Natural killer cell treated with Interleukin-12 subunit alpha and Interleukin-12 subunit beta and Interleukin-15 and Interleukin-18, amount 100 ng/mL, for 72 hours (primary cell): ENCODE results near the gene RAD18. TPM values are rescaled to one million over a fixed set of nuclear protein-coding genes. Genes with fewer than 3 reads are reported as not detected.

Experiments
- ATAC-seq, 2 donors: fragments of 150-1000 bp; cut with Tn5 transposase in 1 of 2; sonication (Bioruptor Pico), chemical (Tn5 transposase) in 1 of 2; 2 replicates each; pipeline ENCODE4 v1.10.0; 2021
- DNase-seq: peaks from one replicate; pipeline ENCODE4 v3.0.0; 2022; ENCODE audit warnings: low spot score
- H3K27ac Mint-ChIP-seq, 2 donors: 1 replicate in 1 of 2; 2 replicates in 1 of 2; pipeline ENCODE4 v1.8.0; 2022; ENCODE audit warnings: mixed read lengths in 2 of 2, mild to moderate bottlenecking in 1 of 2, moderate library complexity in 1 of 2
- H3K27me3 Mint-ChIP-seq, 2 donors: 1 replicate in 1 of 2; 2 replicates in 1 of 2; pipeline ENCODE4 v1.8.0; 2022; ENCODE audit warnings: mixed read lengths in 2 of 2
- H3K36me3 Mint-ChIP-seq: one replicate; pipeline ENCODE4 v1.8.0; 2022; ENCODE audit warnings: mixed read lengths
- H3K4me1 Mint-ChIP-seq, 2 donors: 1 replicate in 1 of 2; 2 replicates in 1 of 2; pipeline ENCODE4 v1.8.0; 2022; ENCODE audit warnings: low read depth in 2 of 2, mixed read lengths in 2 of 2, mild to moderate bottlenecking in 1 of 2
- H3K4me3 Mint-ChIP-seq: one replicate; pipeline ENCODE4 v1.8.0; 2022; ENCODE audit warnings: mixed read lengths
- H3K9me3 Mint-ChIP-seq: 2 replicates; pipeline ENCODE4 v1.8.0; 2022; ENCODE audit warnings: mixed read lengths
- total RNA-seq, 2 donors: library from RNA; stranded (reverse); gene quantifications; one replicate each; pipeline ENCODE4 v1.2.3, GENCODE V29; 2022

Gene RAD18
- total RNA-seq, 2 donors from 2014 or later: 33.4 to 66.0 TPM

DNA sequence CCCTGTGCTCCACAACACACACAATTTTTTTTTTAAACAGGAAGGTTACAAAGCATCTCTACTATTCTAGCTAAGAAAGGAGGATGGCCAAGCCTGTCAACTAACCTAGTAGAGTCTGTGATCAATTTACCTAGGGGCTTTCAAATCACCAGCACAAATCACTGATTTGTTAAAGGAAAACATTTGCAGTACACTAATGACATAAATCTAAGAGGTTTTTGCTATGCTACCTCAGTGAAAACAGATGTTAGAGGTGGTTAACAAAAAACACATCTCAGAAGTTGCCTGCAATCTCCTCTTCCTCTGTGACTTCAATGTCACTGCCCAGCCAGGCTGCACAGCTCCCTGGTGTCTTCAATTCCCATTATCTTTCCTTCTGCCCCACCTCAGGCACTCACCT is 72.0 kb downstream of the RAD18 start:
- no peaks in the 10 kb centered on the region for H3K27me3 Mint-ChIP-seq
- ATAC-seq (no peak), DNase-seq (no peak)
- H3K9me3 Mint-ChIP-seq: no peaks in the 10 kb centered on the region
- no peak overlapping the region for H3K4me3 Mint-ChIP-seq
- no peak overlapping the region for H3K27ac Mint-ChIP-seq
- no peaks in the 10 kb centered on the region for H3K4me1 Mint-ChIP-seq
- H3K36me3 Mint-ChIP-seq: peaks cover 23% of the 10 kb centered on the region

DNA sequence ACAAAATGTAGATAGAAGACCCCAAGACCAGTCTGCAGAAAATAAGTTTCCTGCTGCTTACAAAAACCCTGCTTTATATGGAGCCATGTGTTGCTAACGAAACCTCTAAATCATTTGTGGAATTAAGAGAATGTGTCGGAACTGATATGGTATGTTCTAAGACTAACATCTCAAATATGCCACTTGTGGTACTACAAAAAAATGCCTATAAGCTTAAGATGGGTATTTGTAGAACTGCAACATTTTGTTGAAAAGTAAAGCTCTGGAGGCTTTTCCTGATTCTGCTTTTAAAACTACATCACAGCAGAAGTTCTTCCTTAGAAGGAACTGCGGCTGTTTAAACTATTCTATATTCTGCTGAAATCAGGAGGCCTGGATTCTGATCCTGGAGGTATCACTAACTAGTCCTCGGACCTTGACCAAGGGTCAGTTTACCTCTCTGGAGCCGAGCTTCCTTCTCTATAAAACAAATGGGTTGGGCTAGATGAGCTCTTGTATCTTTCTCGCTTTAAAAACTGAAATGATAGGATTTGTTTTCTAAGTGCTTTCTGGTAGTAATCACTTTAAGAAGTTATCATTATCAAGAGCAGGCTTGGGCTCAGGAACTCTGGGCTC is 74.9 kb downstream of the RAD18 start:
- H3K36me3 Mint-ChIP-seq: peaks cover 22% of the 10 kb centered on the region
- no peak for ATAC-seq
- DNase-seq: no peak
- H3K9me3 Mint-ChIP-seq: no peaks in the 10 kb centered on the region
- H3K4me1 Mint-ChIP-seq: no peaks in the 10 kb centered on the region
- H3K27me3 Mint-ChIP-seq: no peaks in the 10 kb centered on the region
- H3K4me3 Mint-ChIP-seq: no peak overlapping the region
- no peak overlapping the region for H3K27ac Mint-ChIP-seq

DNA sequence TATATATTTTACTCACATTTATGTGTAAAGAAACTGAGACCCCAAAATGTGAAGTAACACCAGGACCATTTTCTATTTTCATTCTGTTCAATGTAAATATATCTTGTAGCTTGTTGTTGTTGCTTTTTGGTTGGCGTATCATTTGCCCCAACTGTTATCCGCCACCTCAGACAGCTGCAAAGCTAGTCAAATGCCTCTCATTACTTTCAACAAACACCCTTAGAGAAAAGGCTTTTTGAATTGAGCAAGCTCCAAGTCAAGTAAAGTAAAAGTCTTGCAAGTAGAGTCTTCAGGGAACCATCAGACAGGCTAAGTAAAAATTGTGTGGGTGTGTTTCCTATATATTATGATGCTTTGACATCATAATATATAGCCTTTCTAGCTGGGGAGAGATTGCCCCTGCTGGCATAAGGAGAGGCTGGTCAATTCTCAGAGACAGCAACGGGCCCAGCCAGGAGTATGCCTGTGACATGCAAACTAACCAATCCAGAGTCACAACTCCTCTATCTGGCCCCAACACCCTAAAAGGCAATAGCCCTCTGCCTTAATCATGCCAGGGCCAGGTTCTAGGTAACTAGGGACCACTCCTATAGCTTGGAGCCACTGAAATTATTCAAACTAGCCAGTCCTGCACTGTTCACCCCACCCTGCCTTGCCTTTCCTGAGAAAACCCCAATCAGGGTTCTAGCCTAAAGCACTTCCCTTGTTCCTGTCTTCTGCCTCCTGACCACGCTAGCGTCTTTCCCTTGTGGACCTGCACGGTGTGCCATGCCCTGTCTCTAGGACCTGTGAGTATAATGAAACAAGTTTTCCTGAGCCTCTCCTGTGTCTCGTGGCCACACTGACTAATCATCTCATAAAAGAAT is 75.6 kb downstream of the RAD18 start:
- Mint-ChIP-seq H3K27ac (no peak overlapping the region), H3K9me3 (no peaks in the 10 kb centered on the region), H3K4me3 (no peak overlapping the region), H3K27me3 (no peaks in the 10 kb centered on the region), H3K36me3 (peaks cover 22% of the 10 kb centered on the region), H3K4me1 (no peaks in the 10 kb centered on the region)
- ATAC-seq (no peak), DNase-seq (no peak)

DNA sequence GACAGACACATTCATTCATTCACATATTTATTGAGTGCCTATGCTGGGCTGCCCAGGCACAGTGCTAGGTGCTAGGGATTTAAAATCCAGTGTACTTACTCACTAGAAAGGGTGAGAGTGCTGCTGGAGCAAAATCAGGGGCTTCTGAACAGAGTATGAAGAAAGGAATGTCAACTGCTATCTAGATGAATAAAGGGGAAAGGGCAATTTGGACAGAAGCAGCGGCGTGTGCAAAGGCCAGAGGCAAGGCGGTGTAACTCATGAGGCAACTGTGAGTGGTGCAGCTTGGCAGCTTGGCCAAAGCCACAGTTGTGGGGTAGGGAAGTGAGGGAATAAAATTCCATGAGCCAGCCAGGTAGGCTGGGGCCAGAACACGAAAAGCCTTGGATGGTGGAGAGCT is 76.7 kb downstream of the RAD18 start:
- no peaks in the 10 kb centered on the region for H3K9me3 Mint-ChIP-seq
- DNase-seq (no peak), ATAC-seq (no peak)
- H3K27ac Mint-ChIP-seq: no peak overlapping the region
- no peaks in the 10 kb centered on the region for H3K27me3 Mint-ChIP-seq
- no peaks in the 10 kb centered on the region for H3K4me1 Mint-ChIP-seq
- H3K36me3 Mint-ChIP-seq: peaks cover 22% of the 10 kb centered on the region
- H3K4me3 Mint-ChIP-seq: no peak overlapping the region

DNA sequence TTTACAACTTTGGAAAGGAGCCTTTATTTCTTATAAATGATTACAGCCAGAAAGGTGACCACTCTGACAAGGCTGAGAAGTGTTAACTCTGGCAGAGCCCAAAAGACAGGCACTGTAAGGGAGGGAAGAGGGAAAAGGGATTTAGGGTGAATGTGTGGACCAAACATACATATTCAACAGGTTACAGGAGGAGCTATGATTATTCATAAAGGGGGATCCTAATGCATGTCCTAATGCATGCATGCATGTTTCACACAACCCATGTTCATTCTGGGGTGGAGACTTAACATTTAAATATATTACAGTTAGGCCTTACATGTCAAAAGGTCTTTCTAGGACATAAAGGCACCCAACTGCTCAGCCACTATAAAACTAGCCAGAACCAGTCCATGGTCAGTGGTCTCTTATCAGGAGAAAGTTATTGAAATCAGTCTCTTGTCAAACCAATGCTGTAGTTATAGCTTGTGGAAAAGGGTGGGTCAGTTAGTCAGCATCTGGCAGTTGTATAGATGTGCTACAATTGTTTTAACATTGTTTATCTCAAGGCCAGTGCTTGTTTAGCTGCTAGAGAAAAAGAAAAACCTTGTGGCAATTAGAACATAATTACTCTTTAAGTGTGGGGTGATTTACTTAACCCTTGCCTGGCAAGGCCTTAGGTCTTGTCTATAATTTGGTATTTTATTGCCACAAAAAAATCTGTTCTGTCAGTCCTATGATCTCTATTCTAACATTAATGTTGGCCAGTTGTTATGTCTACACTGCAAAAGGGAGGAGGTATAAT is 77.5 kb downstream of the RAD18 start:
- no peak for ATAC-seq
- H3K36me3 Mint-ChIP-seq: peaks cover 25% of the 10 kb centered on the region
- no peak for DNase-seq
- H3K27me3 Mint-ChIP-seq: no peaks in the 10 kb centered on the region
- no peak overlapping the region for H3K27ac Mint-ChIP-seq
- H3K4me3 Mint-ChIP-seq: no peak overlapping the region
- H3K4me1 Mint-ChIP-seq: no peaks in the 10 kb centered on the region
- H3K9me3 Mint-ChIP-seq: no peaks in the 10 kb centered on the region

DNA sequence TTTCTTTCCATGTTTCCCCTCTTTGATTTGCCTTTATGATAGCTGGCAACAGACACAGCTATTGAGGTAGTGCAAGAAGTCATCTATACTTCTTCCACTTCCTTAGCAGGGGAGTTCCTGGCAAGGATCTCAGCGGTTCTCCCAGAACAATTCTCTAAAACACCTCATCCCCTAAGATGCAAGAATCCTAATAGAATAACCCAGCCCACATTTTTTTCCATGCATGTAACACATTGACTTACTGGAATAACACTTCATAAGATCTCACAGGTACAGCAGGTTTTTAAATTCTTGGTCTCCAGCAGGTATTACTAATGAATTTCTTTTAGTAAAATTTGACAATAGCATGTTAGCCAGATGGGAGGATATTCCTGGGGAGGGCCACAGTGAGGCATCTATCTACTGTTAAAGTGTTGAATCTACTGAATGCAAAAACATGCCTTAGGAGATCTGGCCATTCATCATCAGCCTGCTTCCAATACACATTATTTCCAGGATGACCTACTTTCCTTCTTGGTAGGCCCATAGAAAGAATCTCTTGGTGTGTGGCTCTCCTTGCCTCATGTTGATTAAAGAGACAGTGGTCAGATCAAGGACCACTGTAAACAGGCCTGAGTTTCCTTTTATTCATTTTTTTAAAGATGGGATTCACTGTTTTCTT is 78.5 kb downstream of the RAD18 start:
- H3K4me1 Mint-ChIP-seq: no peaks in the 10 kb centered on the region
- peaks cover 29% of the 10 kb centered on the region for H3K36me3 Mint-ChIP-seq
- DNase-seq (no peak), ATAC-seq (no peak)
- no peak overlapping the region for H3K4me3 Mint-ChIP-seq
- H3K9me3 Mint-ChIP-seq: no peaks in the 10 kb centered on the region
- H3K27me3 Mint-ChIP-seq: no peaks in the 10 kb centered on the region
- H3K27ac Mint-ChIP-seq: no peak overlapping the region

DNA sequence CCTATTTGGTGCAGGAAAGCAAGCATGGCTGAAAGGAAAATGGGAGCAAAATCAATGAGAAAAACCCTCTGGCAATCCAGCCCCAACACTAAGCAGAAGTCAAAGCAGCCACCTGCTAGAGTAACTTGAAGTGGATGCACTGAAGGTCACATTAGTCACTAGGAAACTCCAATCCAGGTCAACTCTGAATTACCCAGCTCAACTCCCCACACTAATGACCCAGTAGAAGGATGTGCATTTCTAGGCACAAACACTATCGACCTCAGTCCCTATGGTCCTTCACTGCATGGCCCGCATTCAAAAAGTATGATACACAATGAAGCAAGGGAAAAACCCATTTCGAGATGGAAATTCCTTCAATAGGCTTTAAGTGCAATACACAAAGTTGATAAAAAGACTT is 80.6 kb downstream of the RAD18 start:
- H3K4me1 Mint-ChIP-seq: peaks cover 0 to 3% of the 10 kb centered on the region in 2 donors
- peaks cover 19% of the 10 kb centered on the region for H3K36me3 Mint-ChIP-seq
- H3K27me3 Mint-ChIP-seq: no peaks in the 10 kb centered on the region
- ATAC-seq (no peak), DNase-seq (no peak)
- H3K27ac Mint-ChIP-seq: no peak overlapping the region
- H3K4me3 Mint-ChIP-seq: no peak overlapping the region
- no peaks in the 10 kb centered on the region for H3K9me3 Mint-ChIP-seq

DNA sequence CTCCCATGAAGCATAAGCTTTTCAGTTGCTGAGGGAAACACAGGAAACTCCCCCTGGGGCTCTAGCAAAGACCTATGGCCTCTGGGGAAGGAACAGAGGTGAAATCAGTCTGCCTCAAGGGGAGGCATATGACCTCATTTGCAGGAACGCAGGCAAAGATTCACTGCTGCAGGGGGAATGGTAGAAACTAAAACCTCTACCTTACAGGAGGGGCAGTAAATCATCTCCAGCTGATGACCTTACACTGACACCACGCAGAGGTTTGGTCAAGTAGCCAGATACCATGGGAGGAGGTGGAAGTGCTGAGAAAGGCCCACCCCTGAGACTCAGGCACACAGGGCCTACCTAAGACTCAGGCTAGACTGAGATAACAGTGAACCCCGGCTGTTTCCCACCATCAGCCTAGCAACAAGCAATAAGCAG is 81.1 kb downstream of the RAD18 start:
- Mint-ChIP-seq H3K9me3 (no peaks in the 10 kb centered on the region), H3K36me3 (peaks cover 19% of the 10 kb centered on the region), H3K4me3 (no peak overlapping the region), H3K27ac (no peak overlapping the region), H3K4me1 (peaks cover 0 to 5% of the 10 kb centered on the region in 2 donors), H3K27me3 (no peaks in the 10 kb centered on the region)
- DNase-seq (no peak), ATAC-seq (no peak)

DNA sequence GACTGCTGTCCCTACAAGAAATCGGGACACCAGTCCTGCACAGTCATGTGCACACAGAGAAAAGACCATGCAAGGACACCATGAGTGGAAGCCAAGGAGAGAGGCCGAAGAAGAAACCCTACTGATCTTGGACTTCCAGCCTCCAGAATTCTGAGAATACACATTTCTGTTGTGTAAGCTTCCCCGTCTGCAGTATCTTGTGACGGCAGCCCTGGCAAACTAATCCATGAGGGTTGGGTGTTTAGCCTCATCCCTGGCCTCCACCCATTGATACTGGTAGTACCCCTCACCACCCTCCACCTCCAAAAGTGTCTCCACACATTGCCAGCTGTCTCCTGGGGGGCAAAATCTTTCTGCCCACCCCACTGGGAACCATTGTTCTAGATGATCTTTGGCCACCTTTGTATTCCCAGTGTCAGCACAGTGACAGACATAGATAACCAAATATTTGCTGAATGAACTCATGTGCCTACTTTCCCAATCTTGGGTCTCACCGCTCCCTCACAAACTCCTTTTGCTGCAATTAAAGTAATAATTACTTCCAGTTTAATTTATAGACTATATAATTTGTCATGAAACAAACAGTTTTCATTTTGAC is 83.8 kb downstream of the RAD18 start:
- Mint-ChIP-seq H3K27me3 (no peaks in the 10 kb centered on the region), H3K4me3 (no peak overlapping the region), H3K27ac (no peak overlapping the region), H3K36me3 (peaks cover 14% of the 10 kb centered on the region), H3K4me1 (peaks cover 0 to 5% of the 10 kb centered on the region in 2 donors), H3K9me3 (no peaks in the 10 kb centered on the region)
- no peak for DNase-seq
- ATAC-seq: no peak

DNA sequence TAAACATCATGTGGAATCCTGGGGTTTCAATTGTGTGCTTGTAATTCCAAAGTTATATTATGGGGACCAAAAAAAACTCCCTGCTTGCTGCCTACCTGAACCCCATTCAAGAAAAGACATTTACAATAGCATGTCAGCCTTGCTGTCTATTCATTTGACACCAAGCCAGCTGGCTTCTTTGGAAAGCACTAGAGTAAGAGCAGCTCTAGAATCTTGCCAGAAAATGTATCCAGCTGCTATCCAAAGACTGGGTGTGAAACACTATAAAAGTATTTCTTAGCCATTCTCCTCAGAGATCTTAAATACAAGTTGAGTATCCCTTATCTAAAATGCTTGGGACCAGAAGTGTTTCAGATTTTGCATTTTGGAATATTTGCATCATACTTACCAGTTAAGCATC is 87.4 kb downstream of the RAD18 start:
- no peak for DNase-seq
- Mint-ChIP-seq H3K4me1 (peaks cover 0 to 5% of the 10 kb centered on the region in 2 donors), H3K27me3 (no peaks in the 10 kb centered on the region), H3K36me3 (peaks cover 11% of the 10 kb centered on the region), H3K4me3 (no peak overlapping the region), H3K9me3 (no peaks in the 10 kb centered on the region), H3K27ac (no peak overlapping the region)
- no peak for ATAC-seq

DNA sequence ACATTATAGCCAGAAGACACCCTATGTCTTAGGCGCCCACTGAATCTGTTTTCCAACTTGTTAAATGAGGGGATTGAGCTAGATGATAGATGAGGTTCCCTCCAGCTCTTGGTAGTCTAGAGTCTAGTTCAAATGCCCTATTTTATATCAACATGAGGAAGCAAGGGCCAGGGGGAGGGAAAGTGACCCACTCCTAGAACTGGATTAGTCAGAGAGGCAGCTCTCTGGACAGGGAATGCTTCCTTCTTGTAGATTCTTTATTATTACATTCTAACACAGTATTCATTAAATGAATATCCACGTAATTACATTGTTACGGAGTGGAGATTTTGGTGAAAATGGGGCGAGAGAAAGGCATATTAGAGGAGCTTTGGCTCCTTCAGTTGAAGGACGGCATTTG is 89.5 kb downstream of the RAD18 start:
- Mint-ChIP-seq H3K36me3 (peaks cover 6% of the 10 kb centered on the region), H3K4me3 (no peak overlapping the region), H3K27me3 (no peaks in the 10 kb centered on the region), H3K9me3 (no peaks in the 10 kb centered on the region), H3K4me1 (peaks cover 0 to 9% of the 10 kb centered on the region in 2 donors), H3K27ac (no peak overlapping the region)
- no peak for DNase-seq
- ATAC-seq: no peak

DNA sequence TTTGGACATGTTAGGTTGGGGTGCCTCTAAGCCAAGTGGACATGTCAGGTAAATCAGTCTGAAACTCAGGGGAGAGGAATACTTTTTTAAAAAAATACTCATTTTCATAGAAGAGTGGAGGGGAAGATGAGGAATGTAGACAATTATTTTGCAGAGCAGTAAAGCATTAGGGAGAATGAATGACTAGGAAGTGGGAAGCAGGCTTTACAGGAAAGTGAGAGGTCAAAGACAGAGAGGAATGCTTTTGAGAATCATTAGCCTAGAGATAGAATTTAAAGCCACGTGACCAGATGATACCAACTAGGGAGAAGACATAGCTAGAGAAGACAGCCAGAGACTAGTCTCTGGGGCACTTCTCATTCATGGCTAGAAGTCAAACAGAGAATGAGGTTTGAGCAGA is 91.0 kb downstream of the RAD18 start:
- no peak for DNase-seq
- Mint-ChIP-seq H3K27me3 (no peaks in the 10 kb centered on the region), H3K27ac (no peak overlapping the region)

DNA sequence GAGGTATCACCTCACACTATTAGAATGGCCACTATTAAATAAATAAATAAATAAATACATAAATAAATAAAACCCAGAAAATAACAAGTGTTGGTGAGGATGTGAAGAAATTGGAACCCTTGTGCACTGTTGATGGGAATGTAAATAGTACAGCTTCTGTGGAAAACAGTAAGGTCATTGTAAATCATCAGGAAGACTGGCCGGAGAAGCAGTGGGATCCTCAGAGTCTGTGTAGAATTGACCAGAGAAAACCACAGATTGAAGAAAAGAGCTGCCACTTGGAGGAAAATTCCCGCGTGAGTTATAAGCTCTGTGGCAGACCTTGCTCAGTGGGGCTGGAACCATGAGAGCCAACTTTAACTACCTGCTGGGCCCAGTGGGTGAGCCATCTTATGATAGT is 92.0 kb downstream of the RAD18 start:
- Mint-ChIP-seq H3K27ac (no peak overlapping the region), H3K4me1 (peaks cover 0 to 4% of the 10 kb centered on the region in 2 donors), H3K27me3 (no peaks in the 10 kb centered on the region), H3K36me3 (no peaks in the 10 kb centered on the region), H3K9me3 (no peaks in the 10 kb centered on the region), H3K4me3 (no peak overlapping the region)
- ATAC-seq (no peak), DNase-seq (no peak)

More for the DNA sequence above, 91.0 kb downstream of the RAD18 start:
- Mint-ChIP-seq H3K36me3 (peaks cover 6% of the 10 kb centered on the region), H3K4me3 (no peak overlapping the region), H3K9me3 (no peaks in the 10 kb centered on the region), H3K4me1 (peaks cover 0 to 4% of the 10 kb centered on the region in 2 donors)
- no peak for ATAC-seq
